Measurements from ENCODE around the gene TERT.

GRCh38 chr5:1294835-1295649 lies at the start of gene TERT:
- TF ChIP-seq ZNF248 (tag by site-specific recombination; IDR thresholded peaks at IDR 0.05) (no peak), ZNF324 (tag by site-specific recombination; IDR thresholded peaks at IDR 0.05) (no peak), CTCF (tag by site-specific recombination; IDR thresholded peaks at IDR 0.05) (no peak)
